Type B pancreatic cell (in vitro differentiated cells): ENCODE measurements around the gene PLAC1. TPM values are rescaled to one million over a fixed set of nuclear protein-coding genes. Genes with fewer than 3 reads are reported as not detected.

Source experiments
- DNase-seq: peaks from one replicate; pipeline ENCODE4 v3.0.0; 2021; ENCODE audit warnings: mixed read lengths; ENCODE audit not compliant: unreplicated experiment; ENCODE audit errors: extremely low spot score
- H3K27ac Mint-ChIP-seq: 2 replicates; pipeline ENCODE4 v1.8.0; 2021; ENCODE audit warnings: mild to moderate bottlenecking, mixed read lengths
- H3K27me3 Mint-ChIP-seq: 2 replicates; pipeline ENCODE4 v1.8.0; 2021; ENCODE audit warnings: mixed read lengths
- H3K36me3 Mint-ChIP-seq: 2 replicates; pipeline ENCODE4 v1.8.0; 2021; ENCODE audit warnings: mixed read lengths
- H3K4me1 Mint-ChIP-seq: one replicate; pipeline ENCODE4 v1.8.0; 2021; ENCODE audit warnings: mixed read lengths; ENCODE audit not compliant: unreplicated experiment
- H3K4me3 Mint-ChIP-seq: 2 replicates; pipeline ENCODE4 v1.8.0; 2021; ENCODE audit warnings: mild to moderate bottlenecking, mixed read lengths
- H3K9me3 Mint-ChIP-seq: 2 replicates; pipeline ENCODE4 v1.8.0; 2021; ENCODE audit warnings: mixed read lengths
- CTCF ChIP-seq: fragments of 200-600 bp; sonication (generic); conservative IDR thresholded peaks from 2 replicates; pipeline ENCODE4 v1.5.0; 2021; ENCODE audit warnings: antibody characterized with exemption, mild to moderate bottlenecking
- total RNA-seq: library from RNA; stranded (reverse); gene quantifications from 2 replicates; pipeline ENCODE4 v1.2.1, GENCODE V29; 2021; ENCODE audit warnings: low replicate concordance

The PLAC1 gene
- total RNA-seq, 1 donor from 2014 or later, result 0.43 TPM

- Mint-ChIP-seq H3K27ac (no peak overlapping the region), H3K27me3 (no peaks in the 10 kb centered on the region), H3K9me3 (peaks cover 9% of the 10 kb centered on the region), H3K36me3 (no peaks in the 10 kb centered on the region), H3K4me3 (no peak overlapping the region), H3K4me1 (peaks cover 12% of the 10 kb centered on the region)
- no peak for DNase-seq
- TF ChIP-seq CTCF, result no peak
Measured at GRCh38 chrX:134636851-134637250, 21.4 kb downstream of the PLAC1 start.

- Mint-ChIP-seq H3K27ac (no peak overlapping the region), H3K4me1 (peaks cover 18% of the 10 kb centered on the region), H3K27me3 (no peaks in the 10 kb centered on the region), H3K4me3 (no peak overlapping the region), H3K9me3 (peaks cover 4% of the 10 kb centered on the region), H3K36me3 (no peaks in the 10 kb centered on the region)
- no peak for DNase-seq
- no peak for TF ChIP-seq CTCF
Measured at GRCh38 chrX:134634691-134635090, 23.6 kb downstream of the PLAC1 start.

GRCh38 chrX:134633832-134634231 is 24.4 kb downstream of the PLAC1 start:
- Mint-ChIP-seq H3K27me3 (no peaks in the 10 kb centered on the region), H3K9me3 (peaks cover 4% of the 10 kb centered on the region), H3K27ac (no peak overlapping the region), H3K4me3 (no peak overlapping the region), H3K36me3 (no peaks in the 10 kb centered on the region), H3K4me1 (peaks cover 18% of the 10 kb centered on the region)
- DNase-seq, result no peak
- TF ChIP-seq CTCF, result no peak

- H3K36me3 Mint-ChIP-seq, result no peaks in the 10 kb centered on the region
- H3K9me3 Mint-ChIP-seq, result peaks cover 4% of the 10 kb centered on the region
- no peaks in the 10 kb centered on the region for H3K27me3 Mint-ChIP-seq
- DNase-seq, result no peak
- H3K4me1 Mint-ChIP-seq, result peaks cover 18% of the 10 kb centered on the region
- TF ChIP-seq CTCF, result no peak
- H3K27ac Mint-ChIP-seq, result no peak overlapping the region
- H3K4me3 Mint-ChIP-seq, result no peak overlapping the region
Measured at GRCh38 chrX:134633394-134633793, 24.9 kb downstream of the PLAC1 start.

GRCh38 chrX:134632355-134632754 is 25.9 kb downstream of the PLAC1 start:
- Mint-ChIP-seq H3K4me1 (peaks cover 18% of the 10 kb centered on the region), H3K9me3 (peaks cover 4% of the 10 kb centered on the region), H3K27ac (no peak overlapping the region), H3K27me3 (no peaks in the 10 kb centered on the region), H3K4me3 (no peak overlapping the region), H3K36me3 (no peaks in the 10 kb centered on the region)
- TF ChIP-seq CTCF, result no peak
- DNase-seq, result no peak
